Progenitor cell of endocrine pancreas (in vitro differentiated cells): Measurements from ENCODE around the gene NRXN2. TPM values are rescaled to one million over a fixed set of nuclear protein-coding genes. Genes with fewer than 3 reads are reported as not detected.

Experiments used
- DNase-seq: peaks from one replicate; pipeline ENCODE4 v3.0.0; 2021; ENCODE audit warnings: low spot score; ENCODE audit not compliant: unreplicated experiment
- H3K27ac Mint-ChIP-seq: 2 replicates; pipeline ENCODE4 v1.8.0; 2021; ENCODE audit warnings: mild to moderate bottlenecking, moderate library complexity, mixed read lengths
- H3K27me3 Mint-ChIP-seq: 2 replicates; pipeline ENCODE4 v1.8.0; 2021; ENCODE audit warnings: mixed read lengths
- H3K36me3 Mint-ChIP-seq: 2 replicates; pipeline ENCODE4 v1.8.0; 2022; ENCODE audit warnings: mixed read lengths; ENCODE audit not compliant: insufficient read depth
- H3K4me1 Mint-ChIP-seq: 2 replicates; pipeline ENCODE4 v1.8.0; 2021; ENCODE audit warnings: low read depth, mixed read lengths
- H3K4me3 Mint-ChIP-seq: 2 replicates; pipeline ENCODE4 v1.8.0; 2021; ENCODE audit warnings: low read depth, mild to moderate bottlenecking, moderate library complexity, mixed read lengths
- H3K9me3 Mint-ChIP-seq: 2 replicates; pipeline ENCODE4 v1.8.0; 2021; ENCODE audit warnings: low read depth, mixed read lengths
- CTCF ChIP-seq: fragments of 200-600 bp; sonication (generic); IDR thresholded peaks from one replicate; pipeline ENCODE4 v1.5.0; 2021; ENCODE audit warnings: antibody characterized with exemption, mild to moderate bottlenecking; ENCODE audit not compliant: unreplicated experiment
- total RNA-seq: library from RNA; stranded (reverse); gene quantifications from 2 replicates; pipeline ENCODE4 v1.2.1, GENCODE V29; 2021

The NRXN2 gene
- total RNA-seq, 1 donor from 2014 or later = 0.17 TPM

DNA sequence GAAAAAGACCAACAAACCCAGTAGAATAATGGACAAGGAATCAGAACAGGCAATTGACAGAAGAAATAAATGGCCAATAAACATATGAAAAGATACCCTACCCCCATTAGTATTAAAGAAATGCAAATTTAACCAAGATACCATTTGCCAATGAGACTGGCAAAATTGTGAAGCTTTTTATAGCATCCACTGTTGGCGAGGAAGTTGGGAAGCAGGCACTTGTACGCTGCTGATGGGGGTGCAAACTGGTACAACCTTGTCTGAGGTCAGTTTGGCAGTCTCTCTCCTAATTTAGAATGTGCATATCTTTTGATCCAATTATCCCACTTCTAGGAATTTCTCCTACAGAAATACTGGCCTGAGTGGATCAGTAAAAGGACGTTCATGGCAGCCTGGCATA is 8.6 kb upstream of the NRXN2 start:
- no peak for DNase-seq
- Mint-ChIP-seq H3K36me3 (no peaks in the 10 kb centered on the region), H3K27me3 (peaks cover 58% of the 10 kb centered on the region), H3K4me1 (no peaks in the 10 kb centered on the region), H3K9me3 (no peaks in the 10 kb centered on the region), H3K4me3 (no peak overlapping the region), H3K27ac (no peak overlapping the region)
- no peak for TF ChIP-seq CTCF

DNA sequence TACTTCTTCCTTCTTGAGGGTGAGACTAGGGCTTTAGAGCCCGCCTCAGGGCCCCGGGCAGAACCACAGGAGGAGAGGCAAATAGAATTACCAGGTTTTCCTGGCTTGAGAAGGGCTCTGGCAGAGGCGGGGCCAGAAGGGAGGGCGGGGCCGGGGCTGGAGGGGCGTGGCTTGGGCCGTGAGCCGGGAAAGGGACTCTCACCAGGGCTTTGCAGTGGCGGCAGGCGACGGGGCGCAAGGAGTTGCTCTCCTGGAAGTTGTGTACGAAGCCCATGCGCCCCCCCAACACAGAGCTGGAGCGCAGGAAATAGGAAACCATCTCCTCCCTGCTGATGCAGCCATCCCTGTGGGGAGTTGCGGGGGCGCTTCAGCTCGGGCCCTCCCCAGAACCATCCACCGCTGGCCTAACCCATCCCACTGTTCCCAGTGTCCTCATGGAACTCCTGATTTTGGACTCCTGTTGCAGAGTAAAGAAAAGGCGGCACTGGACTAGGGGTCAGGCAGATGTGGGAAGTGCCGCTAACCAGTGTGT is 6.9 kb upstream of the NRXN2 start:
- peaks cover 60% of the 10 kb centered on the region for H3K27me3 Mint-ChIP-seq
- no peaks in the 10 kb centered on the region for H3K36me3 Mint-ChIP-seq
- no peak for DNase-seq
- no peak overlapping the region for H3K27ac Mint-ChIP-seq
- H3K4me1 Mint-ChIP-seq = no peaks in the 10 kb centered on the region
- no peaks in the 10 kb centered on the region for H3K9me3 Mint-ChIP-seq
- no peak for TF ChIP-seq CTCF
- no peak overlapping the region for H3K4me3 Mint-ChIP-seq

GRCh38 chr11:64728757-64729365 is 5.9 kb upstream of the NRXN2 start:
- no peak for TF ChIP-seq CTCF
- no peak for DNase-seq
- H3K9me3 Mint-ChIP-seq = no peaks in the 10 kb centered on the region
- no peaks in the 10 kb centered on the region for H3K4me1 Mint-ChIP-seq
- no peaks in the 10 kb centered on the region for H3K36me3 Mint-ChIP-seq
- H3K4me3 Mint-ChIP-seq = no peak overlapping the region
- peaks cover 62% of the 10 kb centered on the region for H3K27me3 Mint-ChIP-seq
- H3K27ac Mint-ChIP-seq = no peak overlapping the region

- H3K4me3 Mint-ChIP-seq = no peak overlapping the region
- TF ChIP-seq CTCF = no peak
- H3K36me3 Mint-ChIP-seq = no peaks in the 10 kb centered on the region
- H3K9me3 Mint-ChIP-seq = no peaks in the 10 kb centered on the region
- H3K27me3 Mint-ChIP-seq = peaks cover 65% of the 10 kb centered on the region
- H3K4me1 Mint-ChIP-seq = no peaks in the 10 kb centered on the region
- H3K27ac Mint-ChIP-seq = no peak overlapping the region
- DNase-seq = no peak
Measured at GRCh38 chr11:64726867-64727530, 4.0 kb upstream of the NRXN2 start.

GRCh38 chr11:64726211-64726641 is 3.2 kb upstream of the NRXN2 start:
- Mint-ChIP-seq H3K36me3 (no peaks in the 10 kb centered on the region), H3K4me1 (no peaks in the 10 kb centered on the region), H3K27me3 (peaks cover 65% of the 10 kb centered on the region), H3K27ac (no peak overlapping the region), H3K9me3 (no peaks in the 10 kb centered on the region), H3K4me3 (no peak overlapping the region)
- no peak for TF ChIP-seq CTCF
- DNase-seq = no peak
